H1 (cell line): ENCODE data around the gene LYPD6B. TPM values are rescaled to one million over a fixed set of nuclear protein-coding genes. Genes with fewer than 3 reads are reported as not detected.

Source experiments
- CTCF ChIA-PET: fragments of 300-600 bp; sonication (Branson Sonifier 250); formaldehyde crosslinking; loops from one replicate; lab custom pipeline; 2021; ENCODE audit not compliant: partially characterized antibody; lab: Charles Lee
- POLR2A ChIA-PET: fragments of 300-600 bp; sonication (Branson Sonifier 250); formaldehyde crosslinking; loops from one replicate; lab custom pipeline; 2021; ENCODE audit warnings: inconsistent platforms; ENCODE audit not compliant: partially characterized antibody; lab: Charles Lee
- DNase-seq, 2 experiments: peaks; one replicate each; pipeline versions ENCODE4 v3.0.0 to v3.0.0-alpha.2; 2010 to 2022; ENCODE audit warnings: low spot score in 2 of 2, low read depth in 1 of 2, mixed read lengths in 1 of 2
- FAIRE-seq: peaks from 2 replicates; lab custom pipeline; 2011; peaks lifted over from hg19 to GRCh38; lab: Jason Lieb, UNC
- H2AFZ ChIP-seq: 2 replicates; pipeline ENCODE4 v1.8.1; 2012; ENCODE audit warnings: low read length, inconsistent platforms
- H2AK5ac ChIP-seq: 2 replicates; pipeline ENCODE4 v1.6.1; 2013; ENCODE audit warnings: low read depth, low read length
- H2BK120ac ChIP-seq: replicated peaks from 2 replicates; pipeline ENCODE3; 2013; ENCODE audit warnings: low read depth, low read length, inconsistent platforms
- H2BK12ac ChIP-seq: 2 replicates; pipeline ENCODE4 v1.6.1; 2013; ENCODE audit warnings: low read depth, low read length
- H2BK15ac ChIP-seq: 2 replicates; pipeline ENCODE4 v1.6.1; 2013; ENCODE audit warnings: low read length
- H2BK20ac ChIP-seq: 2 replicates; pipeline ENCODE4 v1.6.1; 2013; ENCODE audit warnings: low read length
- H2BK5ac ChIP-seq: 2 replicates; pipeline ENCODE4 v1.6.1; 2013; ENCODE audit warnings: low read depth, low read length
- H3K14ac ChIP-seq: 2 replicates; pipeline ENCODE4 v1.6.1; 2013; ENCODE audit warnings: inconsistent platforms; ENCODE audit not compliant: insufficient read length
- H3K18ac ChIP-seq: 2 replicates; pipeline ENCODE4 v1.6.1; 2013; ENCODE audit warnings: low read length; ENCODE audit errors: extremely low read depth
- H3K23ac ChIP-seq: 2 replicates; pipeline ENCODE4 v1.6.1; 2013; ENCODE audit warnings: inconsistent platforms; ENCODE audit not compliant: insufficient read length
- H3K23me2 ChIP-seq: 2 replicates; pipeline ENCODE4 v1.6.1; 2013; ENCODE audit warnings: low read depth, low read length
- H3K27ac ChIP-seq: 2 replicates; pipeline ENCODE4 v1.6.1; 2011; ENCODE audit warnings: low read depth, low read length, inconsistent platforms
- H3K27me3 ChIP-seq, 4 experiments: replicated peaks in 1 of 4; 1 replicate in 1 of 4; 2 replicates in 3 of 4; pipeline versions ENCODE4 v1.6.1 to v1.8.1; 2011 to 2013; ENCODE audit warnings: low read length in 3 of 4, mild to moderate bottlenecking in 3 of 4, inconsistent platforms in 2 of 4, mixed read lengths in 2 of 4, moderate library complexity in 1 of 4; ENCODE audit not compliant: control insufficient read depth in 3 of 4, insufficient read depth in 3 of 4; ENCODE audit errors: extremely low read depth in 1 of 4
- H3K36me3 ChIP-seq, 4 experiments: 2 replicates each; pipeline versions ENCODE4 v1.6.1 to v1.8.1; 2011 to 2013; ENCODE audit warnings: mild to moderate bottlenecking in 4 of 4, low read length in 3 of 4, moderate library complexity in 2 of 4, control low read depth in 1 of 4, inconsistent platforms in 1 of 4; ENCODE audit not compliant: insufficient read depth in 4 of 4, control insufficient read depth in 2 of 4
- H3K4ac ChIP-seq: replicated peaks from 2 replicates; pipeline ENCODE3; 2013; ENCODE audit warnings: low read length, low read depth, mixed read lengths, inconsistent platforms; ENCODE audit not compliant: insufficient read length
- H3K4me1 ChIP-seq, 4 experiments: replicated peaks in 1 of 4; 1 replicate in 1 of 4; 2 replicates in 3 of 4; pipeline versions ENCODE4 v1.6.1 to v1.8.1; 2011 to 2013; ENCODE audit warnings: low read length in 3 of 4, inconsistent platforms in 2 of 4, mixed read lengths in 1 of 4; ENCODE audit not compliant: insufficient read depth in 4 of 4, control insufficient read depth in 3 of 4
- H3K4me2 ChIP-seq, 2 experiments: 2 replicates each; pipeline versions ENCODE4 v1.6.1 to v1.8.1; 2011 to 2013; ENCODE audit warnings: low read depth in 2 of 2, low read length in 2 of 2, control low read depth in 1 of 2, inconsistent platforms in 1 of 2, mild to moderate bottlenecking in 1 of 2; ENCODE audit not compliant: insufficient read depth in 1 of 2
- H3K4me3 ChIP-seq, 4 experiments: fragments of 200-600, 300-600 bp in 1 of 4; sonication (generic), shearing (Covaris generic), sonication (Bioruptor Twin) in 1 of 4; 2 replicates each; pipeline versions ENCODE4 v1.5.1 to v1.8.1; 2011 to 2016; ENCODE audit warnings: low read length in 4 of 4, low read depth in 3 of 4, control low read depth in 2 of 4, inconsistent platforms in 2 of 4, mild to moderate bottlenecking in 2 of 4, mixed read lengths in 1 of 4, moderate library complexity in 1 of 4; ENCODE audit not compliant: insufficient read depth in 2 of 4; ENCODE audit errors: extremely low read depth in 1 of 4
- H3K56ac ChIP-seq: replicated peaks from 2 replicates; pipeline ENCODE3; 2013; ENCODE audit warnings: low read depth, mild to moderate bottlenecking, mixed read lengths, low read length, inconsistent platforms; ENCODE audit not compliant: insufficient read length
- H3K79me1 ChIP-seq: 2 replicates; pipeline ENCODE4 v1.6.1; 2013; ENCODE audit warnings: low read depth, low read length, control low read depth
- H3K79me2 ChIP-seq, 2 experiments: 2 replicates each; pipeline versions ENCODE4 v1.6.1 to v1.8.1; 2012 to 2013; ENCODE audit warnings: low read length in 2 of 2, mild to moderate bottlenecking in 2 of 2, inconsistent platforms in 1 of 2; ENCODE audit not compliant: insufficient read depth in 2 of 2, control insufficient read depth in 1 of 2
- H3K9ac ChIP-seq, 4 experiments: replicated peaks in 1 of 4; 1 replicate in 1 of 4; 2 replicates in 3 of 4; pipeline versions ENCODE4 v1.6.1 to v1.8.1; 2011 to 2013; ENCODE audit warnings: low read depth in 3 of 4, low read length in 3 of 4, control low read depth in 2 of 4, mild to moderate bottlenecking in 2 of 4, moderate library complexity in 2 of 4, inconsistent platforms in 1 of 4; ENCODE audit errors: extremely low read depth in 1 of 4
- H3K9me3 ChIP-seq, 2 experiments: 2 replicates each; pipeline versions ENCODE4 v1.6.1 to v1.8.1; 2012 to 2013; ENCODE audit warnings: mild to moderate bottlenecking in 2 of 2, moderate library complexity in 2 of 2, control low read depth in 1 of 2, inconsistent platforms in 1 of 2, low read depth in 1 of 2, low read length in 1 of 2, mixed read lengths in 1 of 2; ENCODE audit not compliant: insufficient read depth in 2 of 2
- H4K20me1 ChIP-seq, 2 experiments: replicated peaks in 1 of 2; 2 replicates each; pipeline versions ENCODE3 to v1.8.1; 2011 to 2013; ENCODE audit warnings: inconsistent platforms in 2 of 2, low read length in 2 of 2, mild to moderate bottlenecking in 1 of 2; ENCODE audit not compliant: insufficient read depth in 2 of 2, control insufficient read depth in 1 of 2
- H4K5ac ChIP-seq: 2 replicates; pipeline ENCODE4 v1.6.1; 2013; ENCODE audit warnings: low read length, low read depth, mixed read lengths, inconsistent platforms; ENCODE audit not compliant: insufficient read length
- H4K8ac ChIP-seq: 2 replicates; pipeline ENCODE4 v1.8.0; 2013; ENCODE audit warnings: mild to moderate bottlenecking, moderate library complexity, low read length, inconsistent platforms; ENCODE audit not compliant: insufficient read depth; ENCODE audit errors: extremely low read depth
- H4K91ac ChIP-seq: replicated peaks from 2 replicates; pipeline ENCODE3; 2013; ENCODE audit warnings: low read length, mixed read lengths, inconsistent platforms; ENCODE audit not compliant: insufficient read length
- ASH2L ChIP-seq: fragments of 200-600, 300-600 bp; sonication (generic); IDR thresholded peaks from one replicate; pipeline ENCODE4 v1.7.1; 2017; ENCODE audit warnings: low read length
- BACH1 ChIP-seq: IDR thresholded peaks from 2 replicates; pipeline ENCODE4 v1.6.1; 2012; ENCODE audit warnings: low read length, improper control_type of control experiment
- CEBPB ChIP-seq: IDR thresholded peaks from 2 replicates; pipeline ENCODE4 v1.6.1; 2012; ENCODE audit warnings: low read depth, low read length
- CHD2 ChIP-seq: IDR thresholded peaks from 2 replicates; pipeline ENCODE4 v1.6.1; 2012; ENCODE audit warnings: low read length, improper control_type of control experiment
- EGR1 ChIP-seq: IDR thresholded peaks from 2 replicates; pipeline ENCODE4 v1.6.1; 2011; ENCODE audit warnings: low read depth, low read length, borderline replicate concordance
- HDAC2 ChIP-seq, 2 experiments: fragments of 300-600 bp in 1 of 2; sonication (generic) in 1 of 2; IDR thresholded peaks; 2 replicates each; pipeline ENCODE4 v1.6.1; 2011 to 2012; ENCODE audit warnings: low read depth in 2 of 2, low read length in 2 of 2, mild to moderate bottlenecking in 2 of 2, moderate library complexity in 2 of 2, borderline replicate concordance in 1 of 2, inconsistent platforms in 1 of 2
- NANOG ChIP-seq: IDR thresholded peaks from 2 replicates; pipeline ENCODE4 v1.6.1; 2011; ENCODE audit warnings: low read length, low read depth, mild to moderate bottlenecking, inconsistent platforms; ENCODE audit not compliant: insufficient read depth, poor library complexity, severe bottlenecking
- POLR2AphosphoS5 ChIP-seq: IDR thresholded peaks from 2 replicates; pipeline ENCODE4 v1.6.1; 2011; ENCODE audit warnings: low read depth, low read length
- POU5F1 ChIP-seq: IDR thresholded peaks from 2 replicates; pipeline ENCODE4 v1.6.1; 2011; ENCODE audit warnings: low read depth, mild to moderate bottlenecking, low read length, moderate library complexity
- RFX5 ChIP-seq: IDR thresholded peaks from 2 replicates; pipeline ENCODE4 v1.6.1; 2011; ENCODE audit warnings: low read depth, low read length, improper control_type of control experiment, borderline replicate concordance
- TAF7 ChIP-seq: optimal IDR thresholded peaks from 2 replicates; pipeline ENCODE3; 2011; ENCODE audit warnings: low read depth, mild to moderate bottlenecking, inconsistent platforms, low read length, moderate library complexity, borderline replicate concordance
- TBP ChIP-seq: IDR thresholded peaks from 2 replicates; pipeline ENCODE4 v1.6.1; 2011; ENCODE audit warnings: low read depth, low read length, improper control_type of control experiment
- TEAD4 ChIP-seq: IDR thresholded peaks from 2 replicates; pipeline ENCODE4 v1.6.1; 2012; ENCODE audit warnings: low read depth, low read length, inconsistent platforms, mixed read lengths
- YY1 ChIP-seq: IDR thresholded peaks from 2 replicates; pipeline ENCODE4 v1.6.1; 2011; ENCODE audit warnings: low read depth, mild to moderate bottlenecking, low read length
- ZNF274 ChIP-seq: IDR thresholded peaks from 2 replicates; pipeline ENCODE4 v1.7.0; 2012; ENCODE audit warnings: low read length, borderline replicate concordance; ENCODE audit errors: extremely low read depth
- WGBS, 2 experiments: shearing (Covaris generic) in 1 of 2; methylation state at CpG; one replicate each; pipeline versions ENCODE4 v1.1.6 to v1.1.7; 2013 to 2015; ENCODE audit warnings: low lambda C conversion rate in 2 of 2, mixed read lengths in 2 of 2, inconsistent platforms in 1 of 2, low coverage in 1 of 2, missing lambda C conversion rate in 1 of 2; ENCODE audit not compliant: insufficient replicate concordance in 2 of 2, insufficient coverage in 1 of 2, insufficient read length in 1 of 2; ENCODE audit errors: extremely low coverage in 1 of 2, missing lambda C conversion rate in 1 of 2; 5-methylcytosine and 5-hydroxymethylcytosine counted together
- polyA plus RNA-seq, 7 experiments: library from polyadenylated mRNA; depleted of rRNA in 3 of 7; stranded (reverse) in 5 of 7; unstranded in 2 of 7; fragments of >200 nt in 5 of 7; fragments of 200-250 nt in 2 of 7; gene quantifications; 1 replicate in 5 of 7; 2 replicates in 1 of 7; 4 replicates in 1 of 7; pipeline versions ENCODE4 v1.2.1 to v1.2.3, GENCODE V29; 2011 to 2013; ENCODE audit warnings: missing spikeins in 2 of 7, mixed read lengths in 2 of 7
- total RNA-seq: library from RNA; stranded (reverse); fragmentation: NEBNext Ultra II Directional; extraction: Animal tissue kit (Norgen Biotek cat#: 25700); gene quantifications from 2 replicates; pipeline ENCODE4 v1.2.1, GENCODE V29; 2021

The LYPD6B gene
- total and polyA plus RNA-seq, 2 of the 8 experiments (the other 6 are each of a cell fraction or from before 2014, with no cell fraction given): 2.2 to 3.5 TPM

GRCh38 chr2:149002378-149002890, 36.1 kb upstream of the LYPD6B start:
- Histone ChIP-seq H3K4me3 (no peak overlapping the region), H3K79me1 (no peaks in the 10 kb centered on the region), H3K4ac (no peak overlapping the region), H4K8ac (no peak overlapping the region), H4K91ac (peak overlapping the region; percentile 29), H3K23me2 (peaks cover 3% of the 10 kb centered on the region; the same call in 1 of the 2 replicates), H3K4me2 (no peak overlapping the region), H2AK5ac (peak overlapping the region; percentile 11), H3K36me3 (peaks cover 5 to 33% (median 20%) of the 10 kb centered on the region in 4 experiments), H3K27me3 (no peaks in the 10 kb centered on the region), H2BK120ac (peak overlapping the region; percentile 10), H3K79me2 (no peaks in the 10 kb centered on the region), H2BK15ac (0 out of 2 replicates have a peak overlapping the region, but pooled peaks have one; percentile 63), H3K9me3 (peaks cover 5 to 15% of the 10 kb centered on the region in 2 experiments; a peak in 3 of 4 replicates), H3K9ac (no peak overlapping the region), H3K18ac (peak overlapping the region; percentile 48; the same call in 1 of the 2 replicates), H4K20me1 (no peaks in the 10 kb centered on the region), H2BK20ac (peak overlapping the region; percentile 64; the same call in 1 of the 2 replicates), H3K14ac (no peak overlapping the region), H3K27ac (no peak overlapping the region), H3K4me1 (peaks cover 8 to 36% (median 27%) of the 10 kb centered on the region in 4 experiments; a peak in 6 of 7 replicates), H2BK5ac (peak overlapping the region; percentile 76), H2BK12ac (peak overlapping the region; percentile 93; the same call in 1 of the 2 replicates), H3K23ac (no peak overlapping the region), H2AFZ (no peak overlapping the region), H4K5ac (no peak overlapping the region), H3K56ac (no peak overlapping the region)
- no peak for DNase-seq
- no peak for FAIRE-seq
- 91 to 100% methylated on average over 2 to 14 of the region's 14 CpGs for WGBS, 2 experiments
- ChIA-PET POLR2A (no interaction called here), CTCF (interaction anchor here (2.9 kb wide), 1 partner anchor 16 kb away, joined by 14 read pairs; no protein-coding TSS in a partner anchor)
- TF ChIP-seq ASH2L (no peak), NANOG (no peak), CEBPB (no peak), CHD2 (no peak), TAF7 (no peak), RFX5 (no peak), POLR2AphosphoS5 (no peak), YY1 (no peak), BACH1 (no peak), HDAC2 (IDR thresholded peaks at IDR 0.05; ENCODE audit: borderline replicate concordance in 1 of 2, low read depth in 2 of 2, low read length in 2 of 2) (no peak), EGR1 (no peak), POU5F1 (no peak), TBP (no peak), ZNF274 (no peak), TEAD4 (no peak)
